Loucy (cell line): ENCODE measurements around the gene COLEC11.

Experiments
- EZH2phosphoT487 ChIP-seq: fragments of 200-600 bp; IDR thresholded peaks from 2 replicates; pipeline ENCODE4 v1.6.1; 2018; ENCODE audit warnings: antibody characterized with exemption, mild to moderate bottlenecking, moderate library complexity, borderline replicate concordance
- TF ChIP-seq, protein P1 (sequence below): fragments of 200-600 bp; sonication (generic); conservative IDR thresholded peaks from 2 replicates; pipeline ENCODE4 v1.5.1; 2014; ENCODE audit warnings: mild to moderate bottlenecking, antibody characterized with exemption, low read length

DNA sequence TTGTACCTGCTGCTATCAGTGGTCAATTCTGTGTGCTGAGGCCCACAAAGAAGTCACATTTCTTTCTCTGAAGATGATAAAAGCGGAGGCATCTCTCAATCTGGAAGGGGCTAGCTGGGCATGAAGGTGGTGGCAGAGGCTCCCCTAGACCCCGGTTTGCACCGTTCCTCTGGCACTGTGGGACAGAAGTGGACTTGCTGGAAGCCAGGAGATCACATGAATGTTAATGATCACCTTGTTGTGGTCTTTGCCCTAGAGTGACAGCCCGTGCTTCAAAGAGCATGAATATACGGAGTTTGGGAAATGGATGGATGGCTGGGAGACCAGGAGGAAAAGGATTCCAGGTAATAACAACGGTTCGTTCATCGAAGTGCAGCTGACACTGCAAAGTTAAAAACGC is 83.3 kb downstream of the COLEC11 start:
- TF ChIP-seq, protein P1, sequence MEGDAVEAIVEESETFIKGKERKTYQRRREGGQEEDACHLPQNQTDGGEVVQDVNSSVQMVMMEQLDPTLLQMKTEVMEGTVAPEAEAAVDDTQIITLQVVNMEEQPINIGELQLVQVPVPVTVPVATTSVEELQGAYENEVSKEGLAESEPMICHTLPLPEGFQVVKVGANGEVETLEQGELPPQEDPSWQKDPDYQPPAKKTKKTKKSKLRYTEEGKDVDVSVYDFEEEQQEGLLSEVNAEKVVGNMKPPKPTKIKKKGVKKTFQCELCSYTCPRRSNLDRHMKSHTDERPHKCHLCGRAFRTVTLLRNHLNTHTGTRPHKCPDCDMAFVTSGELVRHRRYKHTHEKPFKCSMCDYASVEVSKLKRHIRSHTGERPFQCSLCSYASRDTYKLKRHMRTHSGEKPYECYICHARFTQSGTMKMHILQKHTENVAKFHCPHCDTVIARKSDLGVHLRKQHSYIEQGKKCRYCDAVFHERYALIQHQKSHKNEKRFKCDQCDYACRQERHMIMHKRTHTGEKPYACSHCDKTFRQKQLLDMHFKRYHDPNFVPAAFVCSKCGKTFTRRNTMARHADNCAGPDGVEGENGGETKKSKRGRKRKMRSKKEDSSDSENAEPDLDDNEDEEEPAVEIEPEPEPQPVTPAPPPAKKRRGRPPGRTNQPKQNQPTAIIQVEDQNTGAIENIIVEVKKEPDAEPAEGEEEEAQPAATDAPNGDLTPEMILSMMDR: no peak
- TF ChIP-seq EZH2phosphoT487: no peak
